Epithelial cell of proximal tubule (primary cell): Measurements from ENCODE around the gene RAB43. TPM values are rescaled to one million over a fixed set of nuclear protein-coding genes. Genes with fewer than 3 reads are reported as not detected.

Experiments
- DNase-seq: peaks from one replicate; pipeline ENCODE4 v3.0.0-alpha.2; 2011; ENCODE audit warnings: low read depth
- H3K4me3 ChIP-seq: 2 replicates; pipeline ENCODE4 v1.5.1; 2011; ENCODE audit warnings: low read depth, mild to moderate bottlenecking, low read length
- total RNA-seq: library from RNA; depleted of rRNA; stranded (reverse); fragments of >200 nt; gene quantifications from 2 replicates; pipeline ENCODE4 v1.2.3, GENCODE V29; 2015
- TF ChIP-seq, protein P1 (sequence below): conservative IDR thresholded peaks from 2 replicates; pipeline ENCODE4 v1.5.1; 2012; ENCODE audit warnings: low read depth, mild to moderate bottlenecking, low read length

RAB43 gene
- total RNA-seq, 1 donor from 2014 or later, result 14.5 TPM

- TF ChIP-seq, protein P1, sequence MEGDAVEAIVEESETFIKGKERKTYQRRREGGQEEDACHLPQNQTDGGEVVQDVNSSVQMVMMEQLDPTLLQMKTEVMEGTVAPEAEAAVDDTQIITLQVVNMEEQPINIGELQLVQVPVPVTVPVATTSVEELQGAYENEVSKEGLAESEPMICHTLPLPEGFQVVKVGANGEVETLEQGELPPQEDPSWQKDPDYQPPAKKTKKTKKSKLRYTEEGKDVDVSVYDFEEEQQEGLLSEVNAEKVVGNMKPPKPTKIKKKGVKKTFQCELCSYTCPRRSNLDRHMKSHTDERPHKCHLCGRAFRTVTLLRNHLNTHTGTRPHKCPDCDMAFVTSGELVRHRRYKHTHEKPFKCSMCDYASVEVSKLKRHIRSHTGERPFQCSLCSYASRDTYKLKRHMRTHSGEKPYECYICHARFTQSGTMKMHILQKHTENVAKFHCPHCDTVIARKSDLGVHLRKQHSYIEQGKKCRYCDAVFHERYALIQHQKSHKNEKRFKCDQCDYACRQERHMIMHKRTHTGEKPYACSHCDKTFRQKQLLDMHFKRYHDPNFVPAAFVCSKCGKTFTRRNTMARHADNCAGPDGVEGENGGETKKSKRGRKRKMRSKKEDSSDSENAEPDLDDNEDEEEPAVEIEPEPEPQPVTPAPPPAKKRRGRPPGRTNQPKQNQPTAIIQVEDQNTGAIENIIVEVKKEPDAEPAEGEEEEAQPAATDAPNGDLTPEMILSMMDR, result no peak
- no peak for DNase-seq
- H3K4me3 ChIP-seq, result no peak overlapping the region
These were observed 81.6 kb downstream of the RAB43 start for GRCh38 chr3:129040039-129040336.

GRCh38 chr3:129039271-129040038, 82.1 kb downstream of the RAB43 start:
- DNase-seq, result no peak
- H3K4me3 ChIP-seq, result no peak overlapping the region
- TF ChIP-seq, protein P1, result no peak

DNA sequence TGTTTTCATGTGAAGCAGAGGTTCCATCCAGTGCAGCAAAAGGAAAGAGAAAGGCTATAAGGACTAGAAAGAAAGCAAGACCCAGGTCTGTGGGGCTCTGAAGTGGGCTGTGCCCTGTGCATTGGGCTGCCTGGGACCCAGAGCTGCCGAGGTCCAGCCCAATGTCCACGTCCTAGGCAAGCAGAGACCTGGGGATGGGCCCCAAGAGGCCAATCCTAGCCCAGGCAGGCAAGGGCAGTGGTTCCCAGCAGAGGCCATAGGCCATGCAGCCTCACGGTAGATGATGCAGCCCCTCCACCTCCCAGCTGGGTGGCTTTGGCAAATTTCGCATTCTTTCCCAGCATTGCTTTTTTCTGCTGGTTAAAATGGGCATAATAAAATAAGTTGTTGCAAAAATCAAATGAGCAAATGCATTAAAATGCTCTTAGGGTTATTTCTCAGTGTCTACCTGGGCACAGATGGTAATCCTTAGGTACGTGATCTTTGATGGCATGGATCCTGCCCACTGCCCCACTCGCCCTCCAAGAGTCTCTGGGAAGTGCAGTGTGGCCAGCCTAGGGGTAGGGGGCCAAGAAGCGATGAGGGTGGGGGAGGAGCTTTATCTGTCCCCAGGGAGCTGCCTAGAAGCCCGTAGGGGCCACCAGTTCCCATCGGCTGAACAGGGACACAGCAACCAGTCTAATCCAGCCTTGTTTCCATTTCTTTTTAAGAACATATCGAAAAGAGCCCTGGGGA, 83.3 kb downstream of the RAB43 start:
- DNase-seq, result no peak
- TF ChIP-seq, protein P1, result no peak
- no peak overlapping the region for H3K4me3 ChIP-seq

Other genes with a start within 250 kb of the RAB43 start
- 42.8 and 44.6 TPM in 2 replicates for gene ACAD9, start 242.2 kb downstream of the RAB43 start, total RNA-seq
- not detected in 2 replicates for gene CFAP92, start 127.7 kb downstream of the RAB43 start, total RNA-seq
- gene EFCC1, start 120.5 kb downstream of the RAB43 start, total RNA-seq, result not detected in 2 replicates
- gene GP9, start 61.0 kb downstream of the RAB43 start, total RNA-seq, result not detected in 2 replicates
- 7.8 and 33.1 TPM in 2 replicates for gene ISY1, start 39.3 kb upstream of the RAB43 start, total RNA-seq
- gene CNBP, start 62.1 kb upstream of the RAB43 start, total RNA-seq, result 292 and 372 TPM in 2 replicates
- 123 and 124 TPM in 2 replicates for gene COPG1, start 127.8 kb upstream of the RAB43 start, total RNA-seq
- gene HMCES, start 157.1 kb upstream of the RAB43 start, total RNA-seq, result 40.3 and 43.0 TPM in 2 replicates